Lower leg skin (tissue), 4 donors: Measurements from ENCODE around the gene HSPG2. TPM values are rescaled to one million over a fixed set of nuclear protein-coding genes. Genes with fewer than 3 reads are reported as not detected.
"Not testable (repeated sequence)": the region's sequence is repeated elsewhere in the genome, so short reads cannot be mapped to it uniquely, and the experiment has no call there.

Experiments
- DNase-seq, 2 donors: peaks; one replicate each; pipeline ENCODE4 v3.0.0-alpha.2; 2019; ENCODE audit warnings: low spot score in 2 of 2
- H3K4me3 ChIP-seq: fragments of 200-600 bp; sonication (generic); 2 replicates; pipeline ENCODE4 v1.5.1; 2017; ENCODE audit warnings: mild to moderate bottlenecking, low read depth; ENCODE audit not compliant: poor library complexity, severe bottlenecking
- POLR2A ChIP-seq, 2 donors: fragments of 450-650 bp; IDR thresholded peaks; one replicate each; pipeline ENCODE4 v1.6.1; 2016 to 2017; ENCODE audit warnings: antibody characterized with exemption in 2 of 2, mild to moderate bottlenecking in 1 of 2, moderate library complexity in 1 of 2
- WGBS, 2 donors: methylation state at CpG; one replicate each; pipeline ENCODE4 v1.1.5; 2018; 5-methylcytosine and 5-hydroxymethylcytosine counted together
- intact Hi-C: fragments of 100-400 bp; cut with DNase I; formaldehyde crosslinking; loops from one replicate; pipeline ENCODE4 v1.15.0; 2023; ENCODE audit warnings: low total_unique reads
- total RNA-seq, 4 donors: library from RNA; depleted of rRNA; stranded (reverse); fragments of >200 nt; gene quantifications; one replicate each; pipeline ENCODE4 v1.1.0, GENCODE V29; 2016
- TF ChIP-seq, protein P1 (sequence below), 3 donors: fragments of 450-650 bp; IDR thresholded peaks; one replicate each; pipeline ENCODE4 v1.5.1; 2016; ENCODE audit warnings: antibody characterized with exemption in 3 of 3, mild to moderate bottlenecking in 3 of 3, moderate library complexity in 2 of 3

The HSPG2 gene
- total RNA-seq, 4 donors from 2014 or later: 67.9 to 171 (median 99.6) TPM

DNA sequence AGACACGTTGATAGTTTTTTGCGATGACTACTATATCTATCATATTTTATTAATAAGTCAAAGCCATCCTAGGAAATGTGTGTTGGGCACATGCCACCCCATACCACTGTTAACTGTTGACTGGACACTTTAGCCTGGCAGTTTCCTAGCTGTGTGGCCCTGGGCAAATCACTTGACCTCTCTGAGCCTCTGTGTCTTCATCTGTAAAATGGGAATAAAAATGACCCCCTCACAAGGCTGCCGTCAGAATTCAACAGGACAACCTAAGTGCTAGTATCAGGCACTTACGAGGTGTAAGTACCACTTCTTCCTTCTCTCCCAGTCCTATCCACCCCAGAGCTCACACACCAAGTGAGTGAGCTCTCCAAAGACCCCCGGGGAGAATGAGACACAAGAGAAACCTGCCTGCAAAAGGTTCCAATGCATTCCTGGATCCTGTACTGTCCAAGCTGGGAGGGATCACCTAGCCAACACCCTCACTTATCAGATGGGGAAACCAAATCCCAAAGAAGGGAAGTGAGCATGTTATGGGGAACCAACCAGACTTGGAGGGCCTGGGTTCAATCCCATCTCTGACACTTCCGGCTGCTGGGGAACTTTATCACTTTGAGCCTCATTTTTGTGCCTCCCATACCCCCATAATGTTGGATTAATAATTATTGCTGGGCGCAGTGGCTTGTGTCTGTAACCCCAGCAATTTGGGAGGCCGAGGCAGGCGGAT, 24.9 kb downstream of the HSPG2 start:
- intact Hi-C loops: no loop called here
- H3K4me3 ChIP-seq: no peak overlapping the region
- DNase-seq: no peak
- no peak for TF ChIP-seq POLR2A (IDR thresholded peaks at IDR 0.05)
- TF ChIP-seq, protein P1, sequence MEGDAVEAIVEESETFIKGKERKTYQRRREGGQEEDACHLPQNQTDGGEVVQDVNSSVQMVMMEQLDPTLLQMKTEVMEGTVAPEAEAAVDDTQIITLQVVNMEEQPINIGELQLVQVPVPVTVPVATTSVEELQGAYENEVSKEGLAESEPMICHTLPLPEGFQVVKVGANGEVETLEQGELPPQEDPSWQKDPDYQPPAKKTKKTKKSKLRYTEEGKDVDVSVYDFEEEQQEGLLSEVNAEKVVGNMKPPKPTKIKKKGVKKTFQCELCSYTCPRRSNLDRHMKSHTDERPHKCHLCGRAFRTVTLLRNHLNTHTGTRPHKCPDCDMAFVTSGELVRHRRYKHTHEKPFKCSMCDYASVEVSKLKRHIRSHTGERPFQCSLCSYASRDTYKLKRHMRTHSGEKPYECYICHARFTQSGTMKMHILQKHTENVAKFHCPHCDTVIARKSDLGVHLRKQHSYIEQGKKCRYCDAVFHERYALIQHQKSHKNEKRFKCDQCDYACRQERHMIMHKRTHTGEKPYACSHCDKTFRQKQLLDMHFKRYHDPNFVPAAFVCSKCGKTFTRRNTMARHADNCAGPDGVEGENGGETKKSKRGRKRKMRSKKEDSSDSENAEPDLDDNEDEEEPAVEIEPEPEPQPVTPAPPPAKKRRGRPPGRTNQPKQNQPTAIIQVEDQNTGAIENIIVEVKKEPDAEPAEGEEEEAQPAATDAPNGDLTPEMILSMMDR (IDR thresholded peaks at IDR 0.05): no peak
- WGBS, 2 donors: 73 to 76% methylated on average over 9 of the region's 9 CpGs

DNA sequence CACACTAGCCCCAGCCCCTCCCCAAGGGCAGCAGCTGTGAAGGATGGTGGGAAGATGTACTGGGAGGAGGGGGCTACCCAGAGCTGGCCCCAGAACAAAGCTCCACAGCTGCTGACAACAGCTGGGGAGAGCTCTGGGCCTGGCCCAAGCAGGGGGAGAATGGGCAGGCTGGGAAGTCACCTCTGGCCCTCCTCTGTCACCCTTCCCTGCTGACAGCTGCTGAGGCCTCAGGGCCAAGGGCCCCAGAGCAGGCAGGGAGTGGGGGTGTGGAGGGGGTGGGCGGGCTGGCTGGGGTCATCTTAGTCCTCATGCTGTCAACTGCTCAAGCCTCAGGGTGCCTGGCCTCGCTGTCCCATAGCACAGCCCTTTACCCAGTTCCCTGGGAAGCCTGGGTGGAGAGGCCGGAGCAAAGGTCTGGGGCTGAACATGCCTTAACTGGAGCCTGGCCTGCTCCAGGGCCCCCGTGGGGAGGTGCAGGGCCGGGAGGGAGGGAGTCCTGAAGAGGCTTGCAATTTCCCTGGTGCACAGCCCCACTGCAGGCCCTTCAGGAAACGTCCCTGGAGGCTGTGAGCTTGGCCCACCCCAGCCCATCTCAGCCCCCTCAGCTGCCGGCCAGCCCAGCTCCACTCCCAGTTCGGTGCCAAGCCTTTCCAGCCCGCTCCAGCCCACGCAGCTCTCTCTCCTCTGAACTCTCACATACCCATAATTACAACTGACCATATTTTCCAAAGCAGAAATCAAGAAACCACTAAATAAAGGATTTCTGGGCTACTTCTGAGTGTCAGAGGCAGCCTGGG, 25.7 kb downstream of the HSPG2 start:
- no peak for TF ChIP-seq POLR2A (IDR thresholded peaks at IDR 0.05)
- TF ChIP-seq, protein P1 (IDR thresholded peaks at IDR 0.05): no peak
- no peak for DNase-seq
- H3K4me3 ChIP-seq: no peak overlapping the region
- 12 to 42% methylated on average over 5 to 10 of the region's 10 CpGs for WGBS, 2 donors
- intact Hi-C loops: no loop called here

DNA sequence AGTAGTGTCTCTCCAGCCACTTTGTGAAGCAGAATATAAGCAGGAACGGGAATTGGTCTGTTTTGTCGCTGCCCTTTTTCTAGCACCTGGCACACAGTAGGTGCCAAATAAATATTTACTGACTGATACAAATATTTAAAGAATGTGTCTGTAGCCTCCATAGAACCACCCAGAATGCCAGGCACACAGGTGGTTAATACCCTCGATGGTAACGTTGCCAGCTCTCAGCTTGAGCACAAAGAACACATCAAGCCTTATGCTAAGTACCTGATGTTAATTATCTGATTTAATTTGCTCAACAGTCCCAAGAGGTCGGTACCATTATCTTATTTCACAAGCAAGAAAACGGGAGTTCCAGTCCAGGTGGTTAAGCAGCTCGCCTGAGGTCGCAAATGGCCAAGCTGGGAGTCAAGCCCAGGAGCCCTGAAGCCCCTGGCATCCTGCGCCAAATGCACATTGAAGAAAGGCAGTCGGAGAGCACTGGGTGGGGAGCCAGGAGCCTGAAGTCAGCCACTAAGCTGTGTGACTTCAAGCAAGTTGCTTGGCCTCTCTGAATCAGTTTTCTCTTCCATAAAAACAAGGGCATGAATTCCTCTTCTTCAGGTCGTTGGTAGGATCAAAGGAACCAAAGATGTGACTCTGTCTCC, 26.4 kb downstream of the HSPG2 start:
- intact Hi-C loops: no loop called here
- no peak overlapping the region for H3K4me3 ChIP-seq
- no peak for DNase-seq
- TF ChIP-seq POLR2A (IDR thresholded peaks at IDR 0.05): no peak
- TF ChIP-seq, protein P1 (IDR thresholded peaks at IDR 0.05): no peak
- 44 to 50% methylated on average over 11 of the region's 11 CpGs for WGBS, 2 donors

DNA sequence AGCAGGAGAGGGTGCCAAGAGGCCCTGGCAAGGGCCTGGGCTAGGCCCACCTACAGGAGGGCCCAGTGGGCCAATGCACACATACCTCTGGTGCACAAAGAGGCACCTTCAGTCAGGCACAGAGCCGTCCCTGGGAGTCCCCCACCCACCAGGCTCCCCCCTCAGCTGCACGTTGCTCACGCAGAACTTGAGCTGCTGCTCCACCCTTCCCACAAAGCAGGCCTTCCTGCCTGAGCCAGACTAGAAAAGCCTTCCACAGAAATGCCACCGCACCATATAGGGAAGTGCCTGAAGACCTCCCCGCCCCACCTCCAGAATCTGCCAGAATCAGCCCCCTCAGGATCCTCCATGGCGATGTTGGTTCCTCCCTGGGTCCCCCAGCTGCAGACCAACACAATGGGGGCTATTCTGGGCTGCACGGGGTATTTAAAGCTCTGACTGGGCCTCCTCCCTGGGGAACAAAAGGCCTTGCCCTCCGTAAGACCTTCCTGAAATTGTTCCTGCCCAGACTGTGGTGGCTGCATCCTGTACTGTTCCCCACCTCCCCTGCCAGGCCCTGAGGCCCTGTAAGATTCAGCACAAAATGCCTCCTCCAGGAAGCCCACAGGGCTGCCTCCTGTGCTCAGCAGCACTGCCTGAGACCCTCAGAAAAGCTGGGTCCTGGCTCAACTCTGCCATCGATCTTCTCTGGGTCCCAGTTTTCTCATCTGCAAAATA, 27.2 kb downstream of the HSPG2 start:
- 10 to 15% methylated on average over 9 of the region's 9 CpGs for WGBS, 2 donors
- peak; percentile 66 to 93 for DNase-seq
- TF ChIP-seq, protein P1 (IDR thresholded peaks at IDR 0.05): no peak
- no peak for TF ChIP-seq POLR2A (IDR thresholded peaks at IDR 0.05)
- H3K4me3 ChIP-seq: no peak overlapping the region
- intact Hi-C loops: no loop called here

DNA sequence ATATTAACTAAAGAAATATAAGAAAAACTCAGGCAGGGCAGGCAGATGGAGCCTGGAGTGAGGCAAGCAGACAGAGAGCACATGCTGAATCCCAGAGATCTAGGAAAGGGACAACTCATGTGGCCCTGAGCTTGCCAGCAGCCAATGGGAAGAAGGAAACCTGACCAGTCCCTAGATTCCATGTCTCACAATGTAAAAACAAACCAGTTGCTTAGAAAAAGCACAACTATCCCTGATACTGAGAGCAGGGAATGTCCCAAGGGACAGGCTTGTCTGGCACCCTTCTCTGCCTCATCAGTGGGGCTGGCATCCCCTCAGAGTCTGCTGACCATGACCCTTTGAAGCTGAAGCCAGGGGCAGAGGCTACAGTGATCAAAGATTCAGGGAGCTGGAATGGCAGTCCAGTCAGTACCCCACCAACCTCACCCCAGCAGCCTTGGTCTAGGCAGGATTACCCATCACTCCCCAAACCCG, 27.8 kb downstream of the HSPG2 start:
- TF ChIP-seq, protein P1 (IDR thresholded peaks at IDR 0.05): no peak
- TF ChIP-seq POLR2A (IDR thresholded peaks at IDR 0.05): no peak

DNA sequence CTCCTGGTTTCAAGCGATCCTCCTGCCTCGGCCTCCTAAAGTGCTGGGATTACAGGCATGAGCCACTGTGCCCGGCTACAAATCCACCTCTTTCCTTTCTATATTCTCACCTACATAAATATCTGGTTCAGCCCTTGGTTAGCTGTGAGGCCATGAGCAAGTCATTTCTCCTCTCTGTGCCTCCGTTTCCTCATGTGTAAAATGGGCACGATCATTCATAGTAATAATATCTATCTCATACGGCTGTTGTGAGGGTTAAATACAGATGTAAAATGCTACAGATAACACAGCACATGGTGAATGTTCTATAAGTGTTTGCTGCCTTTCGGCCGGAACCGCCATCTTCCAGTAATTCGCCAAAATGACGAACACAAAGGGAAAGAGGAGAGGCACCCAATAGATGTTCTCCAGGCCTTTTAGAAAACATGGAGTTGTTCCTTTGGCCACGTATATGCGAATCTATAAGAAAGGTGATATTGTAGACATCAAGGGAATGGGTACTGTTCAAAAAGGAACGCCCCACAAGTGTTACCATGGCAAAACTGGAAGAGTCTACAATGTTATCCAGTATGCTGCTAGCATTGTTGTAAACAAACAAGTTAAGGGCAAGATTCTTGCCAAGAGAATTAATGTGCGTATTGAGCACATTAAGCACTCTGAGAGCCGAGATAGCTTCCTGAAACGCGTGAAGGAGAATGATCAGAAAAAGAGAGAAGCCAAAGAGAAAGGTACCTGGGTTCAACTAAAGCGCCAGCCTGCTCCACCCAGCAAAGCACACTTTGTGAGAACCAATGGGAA, 29.2 kb downstream of the HSPG2 start:
- intact Hi-C loops, DNase-seq: not testable (repeated sequence)

More for the DNA sequence above, 27.8 kb downstream of the HSPG2 start:
- no peak for DNase-seq
- H3K4me3 ChIP-seq: no peak overlapping the region
- WGBS, 2 donors: 0% methylated on average over 1 of the region's 1 CpG
- intact Hi-C loops: no loop called here

More for the DNA sequence above, 29.2 kb downstream of the HSPG2 start:
- not testable (repeated sequence) for H3K4me3 ChIP-seq
- 65 to 66% methylated on average over 19 of the region's 19 CpGs for WGBS, 2 donors
